IPS-15b (cell line): Measurements from ENCODE around the gene TPCN2.

ENCODE experiments used
- H3K27me3 ChIP-seq: one replicate; pipeline ENCODE4 v1.6.1; 2013; ENCODE audit warnings: low read length; ENCODE audit not compliant: control insufficient read depth, insufficient read depth
- H3K36me3 ChIP-seq: one replicate; pipeline ENCODE4 v1.6.1; 2013; ENCODE audit warnings: low read length; ENCODE audit not compliant: control insufficient read depth, insufficient read depth
- H3K4me1 ChIP-seq: one replicate; pipeline ENCODE4 v1.6.1; 2013; ENCODE audit warnings: mild to moderate bottlenecking, low read length; ENCODE audit not compliant: control insufficient read depth, insufficient read depth
- H3K4me3 ChIP-seq: one replicate; pipeline ENCODE4 v1.5.1; 2013; ENCODE audit warnings: low read depth, low read length
- H3K9ac ChIP-seq: one replicate; pipeline ENCODE4 v1.6.1; 2013; ENCODE audit warnings: low read depth, mild to moderate bottlenecking, low read length
- H3K9me3 ChIP-seq: one replicate; pipeline ENCODE4 v1.6.1; 2013; ENCODE audit warnings: mild to moderate bottlenecking, low read length; ENCODE audit not compliant: control insufficient read depth, insufficient read depth

Gene TPCN2

GRCh38 chr11:69004411-69005182 is 44.1 kb upstream of the TPCN2 start:
- H3K9me3 ChIP-seq: no peaks in the 10 kb centered on the region
- no peaks in the 10 kb centered on the region for H3K27me3 ChIP-seq
- peaks cover 17% of the 10 kb centered on the region for H3K36me3 ChIP-seq
- H3K4me1 ChIP-seq: peaks cover 5% of the 10 kb centered on the region
- no peak overlapping the region for H3K4me3 ChIP-seq
- H3K9ac ChIP-seq: no peak overlapping the region

- Histone ChIP-seq H3K36me3 (peaks cover 17% of the 10 kb centered on the region), H3K4me1 (peaks cover 6% of the 10 kb centered on the region), H3K4me3 (no peak overlapping the region), H3K9me3 (no peaks in the 10 kb centered on the region), H3K9ac (no peak overlapping the region), H3K27me3 (no peaks in the 10 kb centered on the region)
Observed at GRCh38 chr11:69005183-69005630, 43.5 kb upstream of the TPCN2 start.

GRCh38 chr11:69005631-69006368 is 42.9 kb upstream of the TPCN2 start:
- Histone ChIP-seq H3K36me3 (peaks cover 17% of the 10 kb centered on the region), H3K4me1 (peaks cover 9% of the 10 kb centered on the region), H3K4me3 (no peak overlapping the region), H3K9ac (no peak overlapping the region), H3K9me3 (no peaks in the 10 kb centered on the region), H3K27me3 (no peaks in the 10 kb centered on the region)

GRCh38 chr11:69006816-69007215 is 41.9 kb upstream of the TPCN2 start:
- H3K36me3 ChIP-seq: peaks cover 17% of the 10 kb centered on the region
- no peak overlapping the region for H3K4me3 ChIP-seq
- no peak overlapping the region for H3K9ac ChIP-seq
- no peaks in the 10 kb centered on the region for H3K9me3 ChIP-seq
- no peaks in the 10 kb centered on the region for H3K27me3 ChIP-seq
- peaks cover 9% of the 10 kb centered on the region for H3K4me1 ChIP-seq

- no peak overlapping the region for H3K4me3 ChIP-seq
- peaks cover 17% of the 10 kb centered on the region for H3K36me3 ChIP-seq
- no peaks in the 10 kb centered on the region for H3K9me3 ChIP-seq
- H3K4me1 ChIP-seq: peaks cover 12% of the 10 kb centered on the region
- no peak overlapping the region for H3K9ac ChIP-seq
- H3K27me3 ChIP-seq: no peaks in the 10 kb centered on the region
Observed at GRCh38 chr11:69007975-69008381, 40.8 kb upstream of the TPCN2 start.

- Histone ChIP-seq H3K36me3 (peaks cover 17% of the 10 kb centered on the region), H3K4me3 (no peak overlapping the region), H3K9me3 (no peaks in the 10 kb centered on the region), H3K27me3 (no peaks in the 10 kb centered on the region), H3K9ac (no peak overlapping the region), H3K4me1 (peaks cover 12% of the 10 kb centered on the region)
Observed at GRCh38 chr11:69008737-69009440, 39.8 kb upstream of the TPCN2 start.

GRCh38 chr11:69009441-69010211 is 39.1 kb upstream of the TPCN2 start:
- Histone ChIP-seq H3K4me1 (peaks cover 17% of the 10 kb centered on the region), H3K27me3 (no peaks in the 10 kb centered on the region), H3K36me3 (peaks cover 15% of the 10 kb centered on the region), H3K9me3 (no peaks in the 10 kb centered on the region), H3K9ac (no peak overlapping the region), H3K4me3 (no peak overlapping the region)

- H3K9me3 ChIP-seq: no peaks in the 10 kb centered on the region
- H3K4me3 ChIP-seq: peak overlapping the region; percentile 39
- H3K9ac ChIP-seq: no peak overlapping the region
- peaks cover 8% of the 10 kb centered on the region for H3K36me3 ChIP-seq
- H3K4me1 ChIP-seq: peaks cover 18% of the 10 kb centered on the region
- no peaks in the 10 kb centered on the region for H3K27me3 ChIP-seq
Observed at GRCh38 chr11:69010361-69010891, 38.3 kb upstream of the TPCN2 start.

GRCh38 chr11:69010964-69011623 is 37.6 kb upstream of the TPCN2 start:
- Histone ChIP-seq H3K36me3 (peaks cover 7% of the 10 kb centered on the region), H3K27me3 (no peaks in the 10 kb centered on the region), H3K4me1 (peaks cover 18% of the 10 kb centered on the region), H3K9me3 (no peaks in the 10 kb centered on the region), H3K4me3 (peak overlapping the region; percentile 39), H3K9ac (no peak overlapping the region)

GRCh38 chr11:69011624-69012091 is 37.1 kb upstream of the TPCN2 start:
- H3K9me3 ChIP-seq: no peaks in the 10 kb centered on the region
- H3K9ac ChIP-seq: no peak overlapping the region
- peaks cover 7% of the 10 kb centered on the region for H3K36me3 ChIP-seq
- H3K4me1 ChIP-seq: peaks cover 18% of the 10 kb centered on the region
- H3K4me3 ChIP-seq: peak overlapping the region; percentile 36
- no peaks in the 10 kb centered on the region for H3K27me3 ChIP-seq
